H9 (cell line): ENCODE results near the gene KLHDC7B. TPM values are rescaled to one million over a fixed set of nuclear protein-coding genes. Genes with fewer than 3 reads are reported as not detected.
A peak's percentile ranks its signal among the peaks of the same experiment; 100 is the strongest.

Experiments
- DNase-seq: peaks from one replicate; pipeline ENCODE4 v3.0.0-alpha.2; 2017
- H2AFZ ChIP-seq: one replicate; pipeline ENCODE4 v1.6.1; 2013; ENCODE audit warnings: mild to moderate bottlenecking, low read length, control low read depth, moderate library complexity
- H2AK5ac ChIP-seq: 2 replicates; pipeline ENCODE4 v1.6.1; 2013; ENCODE audit warnings: low read length, control low read depth, mixed read lengths; ENCODE audit not compliant: insufficient read length
- H2BK120ac ChIP-seq: one replicate; pipeline ENCODE4 v1.6.1; 2013; ENCODE audit warnings: low read depth, mild to moderate bottlenecking, low read length, control low read depth, inconsistent platforms; ENCODE audit not compliant: poor library complexity, severe bottlenecking
- H2BK12ac ChIP-seq: 2 replicates; pipeline ENCODE4 v1.6.1; 2013; ENCODE audit warnings: low read length, control low read depth, mixed read lengths, low read depth; ENCODE audit not compliant: insufficient read length
- H2BK15ac ChIP-seq: 2 replicates; pipeline ENCODE4 v1.6.1; 2013; ENCODE audit warnings: low read depth, low read length, control low read depth
- H2BK20ac ChIP-seq: one replicate; pipeline ENCODE4 v1.6.1; 2013; ENCODE audit warnings: low read depth, mild to moderate bottlenecking, low read length, control low read depth, inconsistent platforms; ENCODE audit not compliant: poor library complexity, severe bottlenecking
- H2BK5ac ChIP-seq: 2 replicates; pipeline ENCODE4 v1.6.1; 2013; ENCODE audit warnings: low read length, control low read depth, mixed read lengths; ENCODE audit not compliant: insufficient read length
- H3K14ac ChIP-seq: 2 replicates; pipeline ENCODE4 v1.6.1; 2013; ENCODE audit warnings: low read length, control low read depth; ENCODE audit not compliant: insufficient read depth
- H3K18ac ChIP-seq: 2 replicates; pipeline ENCODE4 v1.6.1; 2013; ENCODE audit warnings: low read depth, mild to moderate bottlenecking, mixed read lengths, low read length, control low read depth; ENCODE audit not compliant: insufficient read length
- H3K23ac ChIP-seq: 2 replicates; pipeline ENCODE4 v1.6.1; 2013; ENCODE audit warnings: low read length, control low read depth, mixed read lengths, low read depth; ENCODE audit not compliant: insufficient read length
- H3K23me2 ChIP-seq: 2 replicates; pipeline ENCODE4 v1.6.1; 2013; ENCODE audit warnings: low read depth, mild to moderate bottlenecking, mixed read lengths, low read length, control low read depth; ENCODE audit not compliant: insufficient read length, poor library complexity, severe bottlenecking
- H3K27ac ChIP-seq: 2 replicates; pipeline ENCODE4 v1.5.1; 2013; ENCODE audit warnings: low read length, control low read depth, mixed read lengths, low read depth; ENCODE audit not compliant: insufficient read length
- H3K27me3 ChIP-seq: 2 replicates; pipeline ENCODE4 v1.6.1; 2013; ENCODE audit warnings: low read length, control low read depth, inconsistent platforms; ENCODE audit not compliant: insufficient read depth
- H3K4ac ChIP-seq: 2 replicates; pipeline ENCODE4 v1.6.1; 2013; ENCODE audit warnings: low read depth, mild to moderate bottlenecking, control low read depth, inconsistent platforms, low read length, moderate library complexity
- H3K4me1 ChIP-seq: 2 replicates; pipeline ENCODE4 v1.6.1; 2013; ENCODE audit warnings: low read length, control low read depth, inconsistent platforms; ENCODE audit not compliant: insufficient read depth
- H3K4me2 ChIP-seq: 2 replicates; pipeline ENCODE4 v1.6.1; 2013; ENCODE audit warnings: low read length, control low read depth, mixed read lengths; ENCODE audit not compliant: insufficient read length, insufficient read depth
- H3K56ac ChIP-seq: 2 replicates; pipeline ENCODE4 v1.6.1; 2013; ENCODE audit warnings: low read depth, mild to moderate bottlenecking, mixed read lengths, low read length, control low read depth; ENCODE audit not compliant: insufficient read length
- H3K79me1 ChIP-seq: 2 replicates; pipeline ENCODE4 v1.6.1; 2013; ENCODE audit warnings: low read depth, mild to moderate bottlenecking, moderate library complexity, low read length, control low read depth, inconsistent platforms; ENCODE audit not compliant: insufficient read depth, poor library complexity, severe bottlenecking
- H3K79me2 ChIP-seq: 2 replicates; pipeline ENCODE4 v1.6.1; 2013; ENCODE audit warnings: low read length, control low read depth, inconsistent platforms; ENCODE audit not compliant: insufficient read depth
- H3K9ac ChIP-seq: 2 replicates; pipeline ENCODE4 v1.6.1; 2013; ENCODE audit warnings: low read length, control low read depth, mixed read lengths; ENCODE audit not compliant: insufficient read length; ENCODE audit errors: extremely low read depth
- H3K9me3 ChIP-seq: one replicate; pipeline ENCODE4 v1.6.1; 2013; ENCODE audit warnings: low read depth, low read length, inconsistent platforms; ENCODE audit not compliant: control insufficient read depth
- H3T11ph ChIP-seq: one replicate; pipeline ENCODE4 v1.6.1; 2013; ENCODE audit warnings: mild to moderate bottlenecking, low read length, control low read depth, inconsistent platforms
- H4K20me1 ChIP-seq: one replicate; pipeline ENCODE4 v1.6.1; 2013; ENCODE audit not compliant: control insufficient read depth, insufficient read length, insufficient read depth
- H4K5ac ChIP-seq: 2 replicates; pipeline ENCODE4 v1.6.1; 2013; ENCODE audit warnings: low read depth, mild to moderate bottlenecking, mixed read lengths, low read length, control low read depth; ENCODE audit not compliant: insufficient read length
- H4K8ac ChIP-seq: replicated peaks from 2 replicates; pipeline ENCODE4 v1.6.1; 2013; ENCODE audit warnings: low read length, control low read depth, mixed read lengths, low read depth; ENCODE audit not compliant: insufficient read length
- H4K91ac ChIP-seq: 2 replicates; pipeline ENCODE4 v1.6.1; 2013; ENCODE audit warnings: low read depth, mild to moderate bottlenecking, moderate library complexity, mixed read lengths, low read length, control low read depth; ENCODE audit not compliant: insufficient read length
- H3K27ac Mint-ChIP-seq, 3 experiments: 2 replicates in 2 of 3; 3 replicates in 1 of 3; pipeline ENCODE4 v1.8.0; 2020 to 2021; ENCODE audit warnings: mixed read lengths in 3 of 3, mild to moderate bottlenecking in 1 of 3, moderate library complexity in 1 of 3
- H3K27me3 Mint-ChIP-seq: 2 replicates; pipeline ENCODE4 v1.8.0; 2021; ENCODE audit warnings: low read depth, mild to moderate bottlenecking, moderate library complexity, mixed read lengths
- H3K36me3 Mint-ChIP-seq, 3 experiments: 2 replicates in 2 of 3; 3 replicates in 1 of 3; pipeline ENCODE4 v1.8.0; 2020 to 2021; ENCODE audit warnings: low read depth in 3 of 3, mixed read lengths in 3 of 3; ENCODE audit not compliant: insufficient read depth in 1 of 3
- H3K4me1 Mint-ChIP-seq, 2 experiments: 2 replicates each; pipeline ENCODE4 v1.8.0; 2020; ENCODE audit warnings: mixed read lengths in 2 of 2
- H3K4me3 Mint-ChIP-seq, 2 experiments: 2 replicates in 1 of 2; 3 replicates in 1 of 2; pipeline ENCODE4 v1.8.0; 2020 to 2021; ENCODE audit warnings: mild to moderate bottlenecking in 2 of 2, mixed read lengths in 2 of 2, moderate library complexity in 1 of 2
- H3K9me3 Mint-ChIP-seq, 2 experiments: 2 replicates in 1 of 2; 3 replicates in 1 of 2; pipeline ENCODE4 v1.8.0; 2020; ENCODE audit warnings: mild to moderate bottlenecking in 2 of 2, mixed read lengths in 2 of 2, moderate library complexity in 1 of 2
- WGBS: extraction: QIAGEN DNeasy Blood & Tissue Kit; methylation state at CpG from one replicate; pipeline ENCODE4 v1.1.7; 2013; ENCODE audit warnings: missing lambda C conversion rate, low lambda C conversion rate, mixed read lengths; ENCODE audit not compliant: insufficient read length; ENCODE audit errors: extremely low coverage; 5-methylcytosine and 5-hydroxymethylcytosine counted together
- total RNA-seq: library from RNA; stranded (reverse); gene quantifications from 2 replicates; pipeline ENCODE4 v1.2.1, GENCODE V29; 2021
- TF ChIP-seq, protein P1 (sequence below): fragments of 200-600 bp; sonication (generic); conservative IDR thresholded peaks from 3 replicates; pipeline ENCODE4 v1.8.0; 2021; ENCODE audit warnings: antibody characterized with exemption, mild to moderate bottlenecking

Gene KLHDC7B
- total RNA-seq, 1 experiment from 2014 or later: not detected

DNA sequence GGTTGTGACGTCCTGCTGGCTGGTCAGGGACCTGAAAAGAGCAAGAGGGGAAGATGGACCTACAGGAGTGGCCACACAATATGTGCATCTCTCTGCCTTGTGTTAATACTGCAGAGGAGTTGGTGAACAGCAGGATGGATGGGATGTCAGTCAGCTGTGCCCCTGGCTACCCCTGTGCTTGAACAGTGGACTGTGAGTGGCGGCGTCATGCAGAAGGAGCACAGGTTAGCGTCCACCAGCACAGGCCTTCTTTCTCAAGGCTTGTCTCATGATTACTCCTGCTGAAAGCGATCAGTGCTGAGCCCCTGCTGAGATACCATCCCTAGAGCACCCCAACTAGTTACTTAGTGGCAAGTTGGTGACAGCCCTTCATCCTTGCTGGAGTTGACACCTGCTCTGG, 40.7 kb downstream of the KLHDC7B start:
- Histone ChIP-seq H2BK15ac (no peak overlapping the region), H3K23ac (no peak overlapping the region)

More for the DNA sequence above, 40.7 kb downstream of the KLHDC7B start:
- H3K79me2 ChIP-seq: no peaks in the 10 kb centered on the region
- no peak overlapping the region for H2AK5ac ChIP-seq
- H2BK12ac ChIP-seq: no peak overlapping the region
- H2BK5ac ChIP-seq: no peak overlapping the region
- peaks cover 1% of the 10 kb centered on the region for H3K79me1 ChIP-seq
- H4K91ac ChIP-seq: no peak overlapping the region
- TF ChIP-seq, protein P1, sequence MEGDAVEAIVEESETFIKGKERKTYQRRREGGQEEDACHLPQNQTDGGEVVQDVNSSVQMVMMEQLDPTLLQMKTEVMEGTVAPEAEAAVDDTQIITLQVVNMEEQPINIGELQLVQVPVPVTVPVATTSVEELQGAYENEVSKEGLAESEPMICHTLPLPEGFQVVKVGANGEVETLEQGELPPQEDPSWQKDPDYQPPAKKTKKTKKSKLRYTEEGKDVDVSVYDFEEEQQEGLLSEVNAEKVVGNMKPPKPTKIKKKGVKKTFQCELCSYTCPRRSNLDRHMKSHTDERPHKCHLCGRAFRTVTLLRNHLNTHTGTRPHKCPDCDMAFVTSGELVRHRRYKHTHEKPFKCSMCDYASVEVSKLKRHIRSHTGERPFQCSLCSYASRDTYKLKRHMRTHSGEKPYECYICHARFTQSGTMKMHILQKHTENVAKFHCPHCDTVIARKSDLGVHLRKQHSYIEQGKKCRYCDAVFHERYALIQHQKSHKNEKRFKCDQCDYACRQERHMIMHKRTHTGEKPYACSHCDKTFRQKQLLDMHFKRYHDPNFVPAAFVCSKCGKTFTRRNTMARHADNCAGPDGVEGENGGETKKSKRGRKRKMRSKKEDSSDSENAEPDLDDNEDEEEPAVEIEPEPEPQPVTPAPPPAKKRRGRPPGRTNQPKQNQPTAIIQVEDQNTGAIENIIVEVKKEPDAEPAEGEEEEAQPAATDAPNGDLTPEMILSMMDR: no peak
- no peak overlapping the region for H4K8ac ChIP-seq
- H3K23me2 ChIP-seq: no peaks in the 10 kb centered on the region
- no peak overlapping the region for H3K56ac ChIP-seq
- H3K4me1 ChIP-seq: peaks cover 2% of the 10 kb centered on the region; the same call in 1 of the 2 replicates
- Mint-ChIP-seq H3K27ac (no peak overlapping the region), H3K4me1 (peaks cover 14 to 21% of the 10 kb centered on the region in 2 experiments), H3K9me3 (no peaks in the 10 kb centered on the region), H3K36me3 (peaks cover 0 to 1% (median 0%) of the 10 kb centered on the region in 3 experiments; a peak in 1 of 7 replicates), H3K27me3 (peaks cover 20% of the 10 kb centered on the region), H3K4me3 (peak overlapping the region in 1 of 2 experiments; percentile 1; a peak in 1 of 5 replicates)
- H3K4me2 ChIP-seq: no peak overlapping the region
- H3K27ac ChIP-seq: no peak overlapping the region
- H2BK20ac ChIP-seq: no peak overlapping the region
- H3T11ph ChIP-seq: no peak overlapping the region
- WGBS: no CpG with 5 or more reads among the region's 5 CpGs
- H3K27me3 ChIP-seq: no peaks in the 10 kb centered on the region
- H4K5ac ChIP-seq: no peak overlapping the region
- H3K18ac ChIP-seq: no peak overlapping the region
- no peak overlapping the region for H3K4ac ChIP-seq
- no peak overlapping the region for H2BK120ac ChIP-seq
- no peak overlapping the region for H2AFZ ChIP-seq
- no peaks in the 10 kb centered on the region for H4K20me1 ChIP-seq
- no peaks in the 10 kb centered on the region for H3K9me3 ChIP-seq
- H3K14ac ChIP-seq: no peak overlapping the region
- no peak for DNase-seq
- no peak overlapping the region for H3K9ac ChIP-seq
